ENCODE results near the gene SPAG16.

Gene SPAG16

GRCh38 chr2:213476641-213477040, 192.4 kb downstream of the SPAG16 start:
- Histone ChIP-seq H3K4me2 (ENCODE audit: low read length) (no peak overlapping the region), H3K56ac (ENCODE audit: low read length) (no peak overlapping the region), H4K5ac (ENCODE audit: low read length) (no peak overlapping the region), H3K4me3 (ENCODE audit: low read length) (no peak overlapping the region), H3K4me1 (ENCODE audit: control insufficient read depth, low read depth, low read length) (no peaks in the 10 kb centered on the region), H3K27ac (ENCODE audit: low read depth, low read length) (no peak overlapping the region), H3K18ac (ENCODE audit: low read length) (no peak overlapping the region), H2AK5ac (ENCODE audit: low read length) (no peak overlapping the region), H3K9ac (ENCODE audit: low read length) (no peak overlapping the region), H3K79me1 (ENCODE audit: low read length) (no peaks in the 10 kb centered on the region), H3K4ac (ENCODE audit: low read depth, low read length) (no peak overlapping the region), H2BK120ac (ENCODE audit: low read depth, low read length) (no peak overlapping the region), H3K36me3 (ENCODE audit: control insufficient read depth, insufficient read depth, low read length) (no peaks in the 10 kb centered on the region), H2BK5ac (ENCODE audit: low read length) (no peak overlapping the region), H4K8ac (ENCODE audit: low read depth, low read length) (no peak overlapping the region), H3K27me3 (ENCODE audit: insufficient read depth, low read length, poor library complexity) (no peaks in the 10 kb centered on the region), H2BK15ac (replicated peaks; ENCODE audit: low read depth) (no peak overlapping the region), H3K79me2 (ENCODE audit: control insufficient read depth, insufficient read depth, low read length) (no peaks in the 10 kb centered on the region), H3K23ac (ENCODE audit: low read length) (no peak overlapping the region)
- no peak for DNase-seq
- no CpG with 5 or more reads among the region's 4 CpGs for WGBS (ENCODE audit: extremely low coverage, insufficient coverage, low lambda C conversion rate)

DNA sequence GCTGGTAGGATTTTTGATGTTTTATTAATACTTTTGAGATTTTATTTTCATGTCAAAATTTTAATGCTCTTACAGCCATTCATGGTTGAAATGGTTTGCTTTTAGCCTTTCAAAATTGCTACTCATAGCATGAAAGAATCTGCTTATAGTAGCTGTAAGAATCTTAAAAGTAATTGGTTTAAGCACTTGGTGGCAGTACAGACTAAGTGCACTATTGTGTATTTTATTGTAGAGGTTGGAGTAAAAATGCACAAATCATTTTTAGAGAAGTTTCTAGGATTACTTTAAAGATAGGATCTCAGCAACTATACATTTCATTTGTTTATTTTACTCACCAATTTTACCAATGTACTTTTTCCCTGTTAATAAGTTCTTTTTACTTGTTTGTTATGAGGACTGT, 205.8 kb downstream of the SPAG16 start:
- Histone ChIP-seq H3K4ac (ENCODE audit: low read depth, low read length) (no peak overlapping the region), H3K36me3 (ENCODE audit: control insufficient read depth, insufficient read depth, low read length) (no peaks in the 10 kb centered on the region), H3K79me1 (ENCODE audit: low read length) (no peaks in the 10 kb centered on the region), H3K79me2 (ENCODE audit: control insufficient read depth, insufficient read depth, low read length) (no peaks in the 10 kb centered on the region), H3K27ac (ENCODE audit: low read depth, low read length) (no peak overlapping the region), H2BK5ac (ENCODE audit: low read length) (no peak overlapping the region), H2BK15ac (replicated peaks; ENCODE audit: low read depth) (no peak overlapping the region), H3K27me3 (ENCODE audit: insufficient read depth, low read length, poor library complexity) (no peaks in the 10 kb centered on the region), H3K9ac (ENCODE audit: low read length) (no peak overlapping the region), H3K4me2 (ENCODE audit: low read length) (no peak overlapping the region), H2AK5ac (ENCODE audit: low read length) (no peak overlapping the region), H2BK120ac (ENCODE audit: low read depth, low read length) (no peak overlapping the region), H3K4me3 (ENCODE audit: low read length) (no peak overlapping the region), H3K18ac (ENCODE audit: low read length) (no peak overlapping the region), H3K56ac (ENCODE audit: low read length) (no peak overlapping the region), H3K4me1 (ENCODE audit: control insufficient read depth, low read depth, low read length) (no peaks in the 10 kb centered on the region), H4K8ac (ENCODE audit: low read depth, low read length) (no peak overlapping the region), H4K5ac (ENCODE audit: low read length) (no peak overlapping the region), H3K23ac (ENCODE audit: low read length) (no peak overlapping the region)
- no peak for DNase-seq

GRCh38 chr2:213491376-213491775, 207.1 kb downstream of the SPAG16 start:
- Histone ChIP-seq H3K23ac (ENCODE audit: low read length) (no peak overlapping the region), H3K4me2 (ENCODE audit: low read length) (no peak overlapping the region), H3K4me1 (ENCODE audit: control insufficient read depth, low read depth, low read length) (no peaks in the 10 kb centered on the region), H3K56ac (ENCODE audit: low read length) (no peak overlapping the region), H4K8ac (ENCODE audit: low read depth, low read length) (no peak overlapping the region), H2BK120ac (ENCODE audit: low read depth, low read length) (no peak overlapping the region), H2AK5ac (ENCODE audit: low read length) (no peak overlapping the region), H3K79me2 (ENCODE audit: control insufficient read depth, insufficient read depth, low read length) (no peaks in the 10 kb centered on the region), H3K9ac (ENCODE audit: low read length) (no peak overlapping the region), H4K5ac (ENCODE audit: low read length) (no peak overlapping the region), H3K27me3 (ENCODE audit: insufficient read depth, low read length, poor library complexity) (no peaks in the 10 kb centered on the region), H3K4me3 (ENCODE audit: low read length) (no peak overlapping the region), H3K36me3 (ENCODE audit: control insufficient read depth, insufficient read depth, low read length) (no peaks in the 10 kb centered on the region), H3K4ac (ENCODE audit: low read depth, low read length) (no peak overlapping the region), H3K79me1 (ENCODE audit: low read length) (no peaks in the 10 kb centered on the region), H3K27ac (ENCODE audit: low read depth, low read length) (no peak overlapping the region), H2BK5ac (ENCODE audit: low read length) (no peak overlapping the region), H2BK15ac (replicated peaks; ENCODE audit: low read depth) (no peak overlapping the region), H3K18ac (ENCODE audit: low read length) (no peak overlapping the region)
- WGBS (ENCODE audit: extremely low coverage, insufficient coverage, low lambda C conversion rate): 100% methylated on average over 1 of the region's 1 CpG
- DNase-seq: no peak

DNA sequence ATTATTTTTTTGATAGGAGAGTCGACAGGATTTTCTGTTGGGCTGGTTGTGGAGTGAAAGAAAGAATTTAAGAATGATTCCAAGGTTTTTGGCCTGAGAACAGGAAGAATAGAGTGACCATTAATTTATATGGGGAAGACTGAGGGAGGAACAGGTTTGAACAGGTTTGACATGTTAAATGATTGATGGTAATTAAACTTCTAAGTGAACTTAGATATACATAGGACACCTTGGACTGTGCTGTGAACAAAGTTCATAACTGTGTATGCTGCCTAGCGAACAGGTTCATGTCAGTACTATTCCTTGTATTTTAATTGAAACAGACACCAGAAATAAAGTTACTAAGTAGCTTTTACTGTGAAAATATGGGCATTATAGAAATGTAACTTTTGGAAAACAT, 212.0 kb downstream of the SPAG16 start:
- Histone ChIP-seq H3K4me1 (ENCODE audit: control insufficient read depth, low read depth, low read length) (no peaks in the 10 kb centered on the region), H3K4ac (ENCODE audit: low read depth, low read length) (no peak overlapping the region), H2BK15ac (replicated peaks; ENCODE audit: low read depth) (no peak overlapping the region), H2BK120ac (ENCODE audit: low read depth, low read length) (no peak overlapping the region), H3K4me2 (ENCODE audit: low read length) (no peak overlapping the region), H3K36me3 (ENCODE audit: control insufficient read depth, insufficient read depth, low read length) (no peaks in the 10 kb centered on the region), H2BK5ac (ENCODE audit: low read length) (no peak overlapping the region), H3K79me2 (ENCODE audit: control insufficient read depth, insufficient read depth, low read length) (no peaks in the 10 kb centered on the region), H3K4me3 (ENCODE audit: low read length) (no peak overlapping the region), H3K27ac (ENCODE audit: low read depth, low read length) (no peak overlapping the region), H2AK5ac (ENCODE audit: low read length) (no peak overlapping the region), H3K18ac (ENCODE audit: low read length) (no peak overlapping the region), H3K23ac (ENCODE audit: low read length) (no peak overlapping the region), H3K56ac (ENCODE audit: low read length) (no peak overlapping the region), H3K9ac (ENCODE audit: low read length) (no peak overlapping the region), H4K8ac (ENCODE audit: low read depth, low read length) (no peak overlapping the region), H4K5ac (ENCODE audit: low read length) (no peak overlapping the region), H3K79me1 (ENCODE audit: low read length) (no peaks in the 10 kb centered on the region), H3K27me3 (ENCODE audit: insufficient read depth, low read length, poor library complexity) (no peaks in the 10 kb centered on the region)
- DNase-seq: no peak
- WGBS (ENCODE audit: extremely low coverage, insufficient coverage, low lambda C conversion rate): no CpG with 5 or more reads among the region's 2 CpGs

GRCh38 chr2:213500881-213501280, 216.6 kb downstream of the SPAG16 start:
- Histone ChIP-seq H3K79me2 (ENCODE audit: control insufficient read depth, insufficient read depth, low read length) (no peaks in the 10 kb centered on the region), H3K18ac (ENCODE audit: low read length) (no peak overlapping the region), H3K4me2 (ENCODE audit: low read length) (no peak overlapping the region), H3K36me3 (ENCODE audit: control insufficient read depth, insufficient read depth, low read length) (no peaks in the 10 kb centered on the region), H2AK5ac (ENCODE audit: low read length) (no peak overlapping the region), H3K27ac (ENCODE audit: low read depth, low read length) (no peak overlapping the region), H3K4me3 (ENCODE audit: low read length) (no peak overlapping the region), H4K5ac (ENCODE audit: low read length) (no peak overlapping the region), H2BK15ac (replicated peaks; ENCODE audit: low read depth) (no peak overlapping the region), H3K4me1 (ENCODE audit: control insufficient read depth, low read depth, low read length) (no peaks in the 10 kb centered on the region), H3K4ac (ENCODE audit: low read depth, low read length) (no peak overlapping the region), H3K9ac (ENCODE audit: low read length) (no peak overlapping the region), H3K27me3 (ENCODE audit: insufficient read depth, low read length, poor library complexity) (no peaks in the 10 kb centered on the region), H3K23ac (ENCODE audit: low read length) (no peak overlapping the region), H4K8ac (ENCODE audit: low read depth, low read length) (no peak overlapping the region), H2BK5ac (ENCODE audit: low read length) (no peak overlapping the region), H3K79me1 (ENCODE audit: low read length) (no peaks in the 10 kb centered on the region), H3K56ac (ENCODE audit: low read length) (no peak overlapping the region), H2BK120ac (ENCODE audit: low read depth, low read length) (no peak overlapping the region)
- WGBS (ENCODE audit: extremely low coverage, insufficient coverage, low lambda C conversion rate): no CpG with 5 or more reads among the region's 1 CpG
- DNase-seq: no peak

DNA sequence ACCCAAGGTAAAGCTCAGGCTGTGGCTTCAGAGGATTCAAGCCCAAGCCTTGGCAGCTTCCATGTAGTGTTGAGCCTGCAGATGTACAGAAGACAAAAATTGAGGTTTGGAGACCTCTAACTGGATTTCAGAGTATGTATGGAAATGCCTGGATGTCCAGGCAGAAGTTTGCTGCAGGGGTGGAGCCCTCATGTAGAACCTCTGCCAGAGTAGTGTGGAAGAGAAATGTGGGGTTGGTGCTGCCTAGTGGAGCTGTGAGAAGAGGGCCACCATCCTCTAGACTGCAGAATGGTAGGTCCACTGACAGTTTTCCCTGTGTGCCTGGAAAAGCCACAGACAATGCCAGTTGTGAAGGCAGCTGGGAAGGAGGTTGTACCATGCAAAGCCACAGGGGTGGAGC, 239.9 kb downstream of the SPAG16 start:
- H3K79me1 ChIP-seq (ENCODE audit: low read length): no peaks in the 10 kb centered on the region
- no peaks in the 10 kb centered on the region for H3K27me3 ChIP-seq (ENCODE audit: insufficient read depth, low read length, poor library complexity)
- no peak overlapping the region for H3K23ac ChIP-seq (ENCODE audit: low read length)
- H2BK15ac ChIP-seq (replicated peaks; ENCODE audit: low read depth): no peak overlapping the region
- H2BK5ac ChIP-seq (ENCODE audit: low read length): no peak overlapping the region
- H3K4me3 ChIP-seq (ENCODE audit: low read length): no peak overlapping the region
- no peak overlapping the region for H2BK120ac ChIP-seq (ENCODE audit: low read depth, low read length)
- no peak overlapping the region for H3K56ac ChIP-seq (ENCODE audit: low read length)
- H3K4me1 ChIP-seq (ENCODE audit: control insufficient read depth, low read depth, low read length): no peaks in the 10 kb centered on the region
- DNase-seq: no peak
- no peak overlapping the region for H3K27ac ChIP-seq (ENCODE audit: low read depth, low read length)
- H3K9ac ChIP-seq (ENCODE audit: low read length): no peak overlapping the region
- no peaks in the 10 kb centered on the region for H3K79me2 ChIP-seq (ENCODE audit: control insufficient read depth, insufficient read depth, low read length)
- H3K18ac ChIP-seq (ENCODE audit: low read length): no peak overlapping the region
- H2AK5ac ChIP-seq (ENCODE audit: low read length): no peak overlapping the region
- no peak overlapping the region for H3K4ac ChIP-seq (ENCODE audit: low read depth, low read length)
- no peak overlapping the region for H4K8ac ChIP-seq (ENCODE audit: low read depth, low read length)
- H3K4me2 ChIP-seq (ENCODE audit: low read length): no peak overlapping the region
- H3K36me3 ChIP-seq (ENCODE audit: control insufficient read depth, insufficient read depth, low read length): no peaks in the 10 kb centered on the region
- no peak overlapping the region for H4K5ac ChIP-seq (ENCODE audit: low read length)
